GM19193 (cell line): ENCODE results near the gene ATAD3B.

Experiments
- POLR2A ChIP-seq: IDR thresholded peaks from 4 replicates; pipeline ENCODE4 v1.6.1; 2011; ENCODE audit not compliant: insufficient read depth, insufficient read length; ENCODE audit errors: extremely low read depth

ATAD3B gene

GRCh38 chr1:1437904-1438376, 33.6 kb upstream of the ATAD3B start:
- peak; percentile 49 for TF ChIP-seq POLR2A

GRCh38 chr1:1438531-1439381, 32.8 kb upstream of the ATAD3B start:
- TF ChIP-seq POLR2A = no peak

GRCh38 chr1:1439546-1440261, 31.9 kb upstream of the ATAD3B start:
- no peak for TF ChIP-seq POLR2A

GRCh38 chr1:1440262-1441001, 31.1 kb upstream of the ATAD3B start:
- no peak for TF ChIP-seq POLR2A

GRCh38 chr1:1441002-1441888, 30.3 kb upstream of the ATAD3B start:
- TF ChIP-seq POLR2A = no peak

GRCh38 chr1:1442069-1442770, 29.3 kb upstream of the ATAD3B start:
- no peak for TF ChIP-seq POLR2A

- no peak for TF ChIP-seq POLR2A
Measured at GRCh38 chr1:1449099-1449739, 22.3 kb upstream of the ATAD3B start, which contains the start of gene ATAD3C. Gene ATAD3C (plus strand): TSS chr1:1449689. CDS start chr1:1450684, 995 bp downstream.

- TF ChIP-seq POLR2A = no peak
Measured at GRCh38 chr1:1451696-1452364, 19.7 kb upstream of the ATAD3B start.

GRCh38 chr1:1452882-1453281, 18.7 kb upstream of the ATAD3B start:
- no peak for TF ChIP-seq POLR2A

- no peak for TF ChIP-seq POLR2A
Measured at GRCh38 chr1:1455366-1455884, 16.1 kb upstream of the ATAD3B start.

GRCh38 chr1:1460540-1461130, 10.9 kb upstream of the ATAD3B start:
- TF ChIP-seq POLR2A = no peak

- no peak for TF ChIP-seq POLR2A
Measured at GRCh38 chr1:1461721-1462317, 9.7 kb upstream of the ATAD3B start.

- TF ChIP-seq POLR2A = no peak
Measured at GRCh38 chr1:1462318-1462966, 9.1 kb upstream of the ATAD3B start.
